ENCODE results near the gene CEP152.

The CEP152 gene

DNA sequence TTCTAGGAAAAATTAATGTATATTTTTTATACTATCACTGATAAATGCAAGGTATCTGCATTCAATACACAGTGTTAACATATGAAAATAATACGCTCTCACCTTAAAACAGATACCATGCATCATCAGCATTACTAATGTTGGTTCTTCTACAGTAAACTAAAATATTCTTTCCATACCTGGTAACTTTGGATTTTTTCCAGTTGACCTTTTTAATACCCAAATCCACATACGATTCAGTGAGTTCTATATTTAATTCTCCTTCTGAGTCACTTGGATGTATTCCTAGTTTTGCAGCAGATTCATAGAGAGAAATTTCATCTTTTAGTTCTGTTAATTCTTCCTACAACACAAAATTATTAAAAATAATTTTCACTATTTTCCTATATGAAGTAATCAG lies 29.9 kb downstream of the CEP152 start:
- no peak for DNase-seq (ENCODE audit: low read depth)
- no peak overlapping the region for H3K4me3 ChIP-seq (ENCODE audit: low read depth, low read length)
- TF ChIP-seq POLR2A (IDR thresholded peaks at IDR 0.05; ENCODE audit: extremely low read depth, insufficient read length) = no peak
- TF ChIP-seq, protein P1, sequence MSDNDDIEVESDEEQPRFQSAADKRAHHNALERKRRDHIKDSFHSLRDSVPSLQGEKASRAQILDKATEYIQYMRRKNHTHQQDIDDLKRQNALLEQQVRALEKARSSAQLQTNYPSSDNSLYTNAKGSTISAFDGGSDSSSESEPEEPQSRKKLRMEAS (IDR thresholded peaks at IDR 0.05; ENCODE audit: low read depth, low read length) = no peak
- no peak for TF ChIP-seq MYC (IDR thresholded peaks at IDR 0.05; ENCODE audit: low read depth, low read length)
- TF ChIP-seq, protein P2, sequence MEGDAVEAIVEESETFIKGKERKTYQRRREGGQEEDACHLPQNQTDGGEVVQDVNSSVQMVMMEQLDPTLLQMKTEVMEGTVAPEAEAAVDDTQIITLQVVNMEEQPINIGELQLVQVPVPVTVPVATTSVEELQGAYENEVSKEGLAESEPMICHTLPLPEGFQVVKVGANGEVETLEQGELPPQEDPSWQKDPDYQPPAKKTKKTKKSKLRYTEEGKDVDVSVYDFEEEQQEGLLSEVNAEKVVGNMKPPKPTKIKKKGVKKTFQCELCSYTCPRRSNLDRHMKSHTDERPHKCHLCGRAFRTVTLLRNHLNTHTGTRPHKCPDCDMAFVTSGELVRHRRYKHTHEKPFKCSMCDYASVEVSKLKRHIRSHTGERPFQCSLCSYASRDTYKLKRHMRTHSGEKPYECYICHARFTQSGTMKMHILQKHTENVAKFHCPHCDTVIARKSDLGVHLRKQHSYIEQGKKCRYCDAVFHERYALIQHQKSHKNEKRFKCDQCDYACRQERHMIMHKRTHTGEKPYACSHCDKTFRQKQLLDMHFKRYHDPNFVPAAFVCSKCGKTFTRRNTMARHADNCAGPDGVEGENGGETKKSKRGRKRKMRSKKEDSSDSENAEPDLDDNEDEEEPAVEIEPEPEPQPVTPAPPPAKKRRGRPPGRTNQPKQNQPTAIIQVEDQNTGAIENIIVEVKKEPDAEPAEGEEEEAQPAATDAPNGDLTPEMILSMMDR (IDR thresholded peaks at IDR 0.05; ENCODE audit: low read depth, low read length) = no peak

DNA sequence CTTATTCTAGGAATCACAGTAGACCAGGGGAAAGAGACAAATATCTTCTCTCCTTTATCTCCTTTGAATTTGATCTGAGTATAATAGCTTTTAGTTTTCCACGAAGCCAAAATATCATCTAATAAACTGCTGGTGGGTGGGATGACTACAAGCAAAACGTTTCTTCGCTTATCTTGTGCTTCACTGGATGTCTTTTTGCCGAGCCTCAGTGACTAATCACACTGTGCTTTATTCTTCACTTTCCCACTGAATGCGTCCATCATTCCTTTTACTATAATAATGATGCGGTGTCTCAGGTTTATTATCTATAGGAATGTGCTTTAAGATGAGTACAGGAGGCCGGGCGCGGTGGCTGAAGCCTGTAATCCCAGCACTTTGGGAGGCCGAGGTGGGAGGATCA lies 32.5 kb downstream of the CEP152 start:
- no peak for DNase-seq (ENCODE audit: low read depth)
- no peak overlapping the region for H3K4me3 ChIP-seq (ENCODE audit: low read depth, low read length)

DNA sequence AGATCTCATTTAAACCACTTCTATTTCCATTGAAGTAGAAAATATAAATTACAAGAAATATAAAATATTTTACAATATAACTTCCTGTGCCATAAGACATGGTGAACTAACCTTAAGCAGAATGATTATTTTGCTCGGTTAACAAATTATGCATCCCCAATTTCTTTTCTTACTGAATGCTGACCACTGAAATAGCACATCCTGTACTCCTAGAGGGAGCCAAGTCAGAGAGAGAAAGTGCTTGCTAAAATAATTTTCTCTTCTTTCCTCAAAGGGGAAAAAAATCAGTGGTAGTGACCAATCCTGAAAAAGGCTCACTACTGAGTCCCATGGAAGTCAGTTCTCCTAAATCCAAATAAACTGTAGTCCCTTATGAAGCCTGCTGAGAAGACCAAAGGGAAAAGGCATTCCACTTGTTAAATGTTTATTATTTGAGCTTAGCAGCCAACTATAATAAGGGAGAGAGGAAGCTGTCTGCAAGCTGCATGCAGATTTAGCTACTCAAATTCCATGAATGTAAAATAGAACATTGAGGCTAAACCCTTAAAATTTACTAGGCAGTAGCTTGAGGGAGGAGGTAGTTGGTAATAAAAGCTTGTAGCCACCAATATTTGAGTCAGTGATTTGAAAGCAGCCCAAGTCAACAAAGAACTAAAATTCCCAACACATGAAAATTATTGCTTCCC lies 33.1 kb downstream of the CEP152 start:
- no peak overlapping the region for H3K4me3 ChIP-seq (ENCODE audit: low read depth, low read length)
- no peak for DNase-seq (ENCODE audit: low read depth)
- TF ChIP-seq MYC (IDR thresholded peaks at IDR 0.05; ENCODE audit: low read depth, low read length) (no peak), POLR2A (IDR thresholded peaks at IDR 0.05; ENCODE audit: extremely low read depth, insufficient read length) (no peak)
- TF ChIP-seq, protein P2 (IDR thresholded peaks at IDR 0.05; ENCODE audit: low read depth, low read length) = no peak
- TF ChIP-seq, protein P1 (IDR thresholded peaks at IDR 0.05; ENCODE audit: low read depth, low read length) = no peak

More for the DNA sequence above, 32.5 kb downstream of the CEP152 start:
- TF ChIP-seq POLR2A (IDR thresholded peaks at IDR 0.05; ENCODE audit: extremely low read depth, insufficient read length) = no peak
- TF ChIP-seq, protein P1 (IDR thresholded peaks at IDR 0.05; ENCODE audit: low read depth, low read length) = no peak
- TF ChIP-seq, protein P2 (IDR thresholded peaks at IDR 0.05; ENCODE audit: low read depth, low read length) = no peak
- no peak for TF ChIP-seq MYC (IDR thresholded peaks at IDR 0.05; ENCODE audit: low read depth, low read length)

DNA sequence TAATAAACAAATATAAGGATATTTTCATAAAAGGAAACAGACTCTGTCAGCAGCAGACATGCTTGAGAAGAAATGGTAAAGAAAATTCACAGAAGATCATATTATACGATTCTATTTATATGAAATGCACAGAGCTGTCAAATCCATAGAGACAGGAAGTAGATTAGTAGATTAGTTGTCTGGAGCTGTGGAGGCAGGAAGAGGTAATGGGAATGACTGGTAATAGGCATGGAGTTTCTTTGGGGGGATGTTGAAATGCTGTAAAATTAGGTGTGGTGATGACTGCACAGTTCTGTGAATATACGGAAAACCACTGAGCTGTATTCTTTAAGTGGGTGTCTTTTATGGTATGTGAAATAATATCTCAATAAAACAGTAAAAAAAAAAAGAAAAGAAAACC lies 35.3 kb downstream of the CEP152 start:
- no peak overlapping the region for H3K4me3 ChIP-seq (ENCODE audit: low read depth, low read length)
- DNase-seq (ENCODE audit: low read depth) = no peak
- TF ChIP-seq, protein P1 (IDR thresholded peaks at IDR 0.05; ENCODE audit: low read depth, low read length) = no peak
- TF ChIP-seq, protein P2 (IDR thresholded peaks at IDR 0.05; ENCODE audit: low read depth, low read length) = no peak
- TF ChIP-seq MYC (IDR thresholded peaks at IDR 0.05; ENCODE audit: low read depth, low read length) = no peak
- TF ChIP-seq POLR2A (IDR thresholded peaks at IDR 0.05; ENCODE audit: extremely low read depth, insufficient read length) = no peak

DNA sequence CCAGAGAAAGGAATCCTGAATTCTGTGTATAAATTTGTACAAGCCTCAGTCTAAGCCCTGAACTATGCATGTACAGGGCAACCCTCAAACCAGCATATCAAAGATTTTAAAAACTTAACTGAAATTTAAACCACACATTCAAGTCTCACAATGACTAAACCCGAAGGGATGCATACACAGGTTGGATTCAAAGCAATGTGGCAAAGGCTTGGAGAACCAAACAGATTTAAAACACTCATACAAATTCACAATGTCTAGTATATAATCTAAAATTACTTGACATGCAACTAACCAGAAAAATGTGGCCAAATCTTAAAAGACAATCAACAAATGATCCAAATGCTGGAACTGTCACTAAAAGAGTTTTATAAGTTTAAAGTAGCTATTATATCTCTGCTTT lies 36.4 kb downstream of the CEP152 start:
- TF ChIP-seq, protein P1 (IDR thresholded peaks at IDR 0.05; ENCODE audit: low read depth, low read length) = no peak
- TF ChIP-seq MYC (IDR thresholded peaks at IDR 0.05; ENCODE audit: low read depth, low read length) (no peak), POLR2A (IDR thresholded peaks at IDR 0.05; ENCODE audit: extremely low read depth, insufficient read length) (no peak)
- TF ChIP-seq, protein P2 (IDR thresholded peaks at IDR 0.05; ENCODE audit: low read depth, low read length) = no peak
- DNase-seq (ENCODE audit: low read depth) = no peak

More for the DNA sequence above, 36.4 kb downstream of the CEP152 start:
- no peak overlapping the region for H3K4me3 ChIP-seq (ENCODE audit: low read depth, low read length)
